CD4-positive, alpha-beta memory T cell (primary cell): Measurements from ENCODE around the gene FBXW12. TPM values are rescaled to one million over a fixed set of nuclear protein-coding genes. Genes with fewer than 3 reads are reported as not detected.
A peak's percentile ranks its signal among the peaks of the same experiment; 100 is the strongest.

ENCODE experiments used
- CTCF ChIA-PET: fragments of 350-600 bp; sonication (Branson Sonifier 250); formaldehyde crosslinking; loops from one replicate; lab custom pipeline; 2021; ENCODE audit warnings: inconsistent platforms; ENCODE audit not compliant: partially characterized antibody; lab: Charles Lee
- POLR2A ChIA-PET: fragments of 350-600 bp; sonication (Branson Sonifier 250); formaldehyde crosslinking; loops from one replicate; lab custom pipeline; 2021; ENCODE audit not compliant: partially characterized antibody; lab: Charles Lee
- DNase-seq, 5 donors: peaks; one replicate each; pipeline versions ENCODE4 v3.0.0 to v3.0.0-alpha.2; 2020 to 2022; ENCODE audit warnings: mixed read lengths in 1 of 5
- H3K27ac ChIP-seq: one replicate; pipeline ENCODE4 v1.7.0; 2013; ENCODE audit warnings: low read depth, low read length
- H3K27me3 ChIP-seq: 2 replicates; pipeline ENCODE4 v1.7.0; 2013; ENCODE audit warnings: mild to moderate bottlenecking, low read length, moderate library complexity; ENCODE audit not compliant: insufficient read depth
- H3K36me3 ChIP-seq: 2 replicates; pipeline ENCODE4 v1.7.0; 2013; ENCODE audit warnings: mild to moderate bottlenecking, low read length, moderate library complexity; ENCODE audit not compliant: insufficient read depth
- H3K4me1 ChIP-seq: 2 replicates; pipeline ENCODE4 v1.7.0; 2013; ENCODE audit warnings: mild to moderate bottlenecking, low read length, moderate library complexity; ENCODE audit not compliant: insufficient read depth
- H3K4me3 ChIP-seq, 2 donors: one replicate each; pipeline ENCODE4 v1.7.0; 2013; ENCODE audit warnings: low read length in 2 of 2, mild to moderate bottlenecking in 1 of 2
- H3K9me3 ChIP-seq, 2 donors: one replicate each; pipeline ENCODE4 v1.7.0; 2013; ENCODE audit warnings: low read length in 2 of 2, control low read depth in 1 of 2; ENCODE audit not compliant: control insufficient read depth in 1 of 2
- H3K27ac Mint-ChIP-seq, 7 donors: one replicate each; pipeline ENCODE4 v1.8.0; 2020 to 2021; ENCODE audit warnings: mixed read lengths in 7 of 7, mild to moderate bottlenecking in 6 of 7, inconsistent platforms in 3 of 7, moderate library complexity in 3 of 7
- H3K27me3 Mint-ChIP-seq, 2 donors: one replicate each; pipeline ENCODE4 v1.8.0; 2020 to 2021; ENCODE audit warnings: mixed read lengths in 2 of 2
- H3K36me3 Mint-ChIP-seq, 2 donors: one replicate each; pipeline ENCODE4 v1.8.0; 2020 to 2021; ENCODE audit warnings: mixed read lengths in 2 of 2, inconsistent platforms in 1 of 2, mild to moderate bottlenecking in 1 of 2
- H3K4me1 Mint-ChIP-seq, 4 donors: one replicate each; pipeline ENCODE4 v1.8.0; 2020 to 2021; ENCODE audit warnings: mixed read lengths in 4 of 4, mild to moderate bottlenecking in 1 of 4
- H3K4me3 Mint-ChIP-seq, 8 donors: one replicate each; pipeline ENCODE4 v1.8.0; 2020 to 2021; ENCODE audit warnings: mixed read lengths in 8 of 8, mild to moderate bottlenecking in 7 of 8, moderate library complexity in 6 of 8, inconsistent platforms in 3 of 8
- H3K9me3 Mint-ChIP-seq, 8 donors: one replicate each; pipeline ENCODE4 v1.8.0; 2020 to 2021; ENCODE audit warnings: mixed read lengths in 8 of 8, mild to moderate bottlenecking in 5 of 8, inconsistent platforms in 3 of 8, moderate library complexity in 1 of 8
- intact Hi-C: fragments of 100-400 bp; cut with micrococcal nuclease; formaldehyde crosslinking; loops from one replicate; pipeline ENCODE4 v1.15.1; 2023
- polyA plus RNA-seq, 2 donors: library from polyadenylated mRNA; unstranded; fragments of 300-500 nt; fragmentation: Illumina TruSeq; gene quantifications; one replicate each; pipeline ENCODE4 v1.2.3, GENCODE V29; 2021
- total RNA-seq, 2 experiments: library from RNA; stranded (reverse); gene quantifications; one replicate each; pipeline ENCODE4 v1.2.3, GENCODE V29; 2021

The FBXW12 gene
- total and polyA plus RNA-seq, 4 experiments from 2014 or later: not detected

DNA sequence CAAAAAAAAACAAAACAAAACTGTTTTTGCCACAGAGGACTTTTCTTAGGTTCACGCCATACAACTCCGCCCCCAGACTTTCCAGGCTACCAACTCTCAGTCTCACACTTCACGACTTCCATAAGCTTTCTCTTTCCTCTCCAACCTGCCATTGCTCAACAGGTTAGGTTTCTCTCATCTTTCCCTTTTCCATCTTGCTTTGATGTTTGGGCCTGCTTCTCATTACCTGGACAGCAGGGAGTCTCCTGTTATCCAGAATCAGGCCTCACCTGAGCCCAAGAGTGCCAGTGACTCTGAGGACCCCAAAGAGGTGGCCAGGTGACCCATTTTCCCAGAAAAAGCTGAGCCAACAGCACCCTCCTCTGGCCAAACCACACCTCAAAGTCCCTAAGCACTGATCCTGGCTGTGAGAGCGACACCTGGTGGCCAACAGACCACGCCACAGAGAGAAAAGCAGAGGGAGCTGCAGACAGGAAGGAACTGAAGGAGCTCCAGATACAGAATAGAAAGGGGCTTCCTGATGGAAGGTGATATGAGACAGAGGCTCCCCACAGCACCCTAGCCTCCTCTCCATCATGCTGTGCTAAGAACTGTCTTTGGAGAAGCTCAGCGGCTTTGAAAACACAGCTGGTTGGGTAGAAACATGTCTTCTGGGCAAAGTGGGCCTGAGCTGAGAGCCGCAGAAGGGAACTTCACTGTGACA, 63.9 kb downstream of the FBXW12 start:
- POLR2A ChIA-PET: interaction anchor here (0.7 to 4.6 kb wide), 13 partner anchors 10 to 195 kb away, joined by 3 to 44 read pairs (median 5); partner anchors contain the start of genes ATRIP, SHISA5 and ZNF589
- H3K4me3 ChIP-seq: no peak overlapping the region
- CTCF ChIA-PET: interaction anchor here (0.6 to 9.7 kb wide), 72 partner anchors 8 to 1156 kb away, joined by 3 to 381 read pairs (median 6); partner anchors contain the start of genes ATRIP, CDC25A, NME6 and PFKFB4
- H3K27ac ChIP-seq: peak overlapping the region; percentile 3
- H3K9me3 ChIP-seq: no peaks in the 10 kb centered on the region
- peaks cover 16 to 44% (median 26%) of the 10 kb centered on the region in 4 donors for H3K4me1 Mint-ChIP-seq
- H3K36me3 ChIP-seq: no peaks in the 10 kb centered on the region
- intact Hi-C loops: loop anchor here (1.0 kb wide), 5 partner anchors 10 to 204 kb away; partner anchors contain the start of gene ATRIP
- no peaks in the 10 kb centered on the region for H3K9me3 Mint-ChIP-seq
- no peaks in the 10 kb centered on the region for H3K27me3 ChIP-seq
- no peaks in the 10 kb centered on the region for H3K27me3 Mint-ChIP-seq
- H3K4me1 ChIP-seq: peaks cover 23% of the 10 kb centered on the region
- peak; percentile 78 to 84 (median 82) for DNase-seq
- H3K36me3 Mint-ChIP-seq: peaks cover 0 to 21% of the 10 kb centered on the region in 2 donors
- H3K27ac Mint-ChIP-seq: no peak overlapping the region
- no peak overlapping the region for H3K4me3 Mint-ChIP-seq

DNA sequence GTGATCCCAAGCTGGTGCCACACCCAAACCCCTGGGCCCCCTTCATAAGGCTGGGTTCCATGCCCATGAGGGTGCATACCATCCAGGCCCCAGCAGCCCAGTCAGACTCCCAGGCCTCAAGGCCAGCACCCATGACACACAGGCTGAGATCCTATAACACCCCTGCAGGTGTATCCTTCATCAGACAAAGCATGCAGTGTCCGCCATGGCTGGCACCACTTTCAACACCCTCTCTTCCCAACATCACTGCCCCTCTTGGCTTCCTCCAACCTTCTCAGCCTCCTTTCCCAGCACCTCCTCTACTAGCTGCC, 64.4 kb downstream of the FBXW12 start:
- no peaks in the 10 kb centered on the region for H3K9me3 Mint-ChIP-seq
- ChIA-PET POLR2A (interaction anchor here (0.5 to 4.6 kb wide), 15 partner anchors 9 to 197 kb away, joined by 3 to 44 read pairs (median 5); partner anchors contain the start of genes ATRIP, SHISA5 and ZNF589), CTCF (interaction anchor here (0.6 to 9.7 kb wide), 71 partner anchors 9 to 1157 kb away, joined by 3 to 381 read pairs (median 6); partner anchors contain the start of genes ATRIP, CDC25A, NME6 and PFKFB4)
- Histone ChIP-seq H3K4me3 (no peak overlapping the region), H3K4me1 (peaks cover 28% of the 10 kb centered on the region), H3K27me3 (no peaks in the 10 kb centered on the region), H3K36me3 (no peaks in the 10 kb centered on the region), H3K9me3 (no peaks in the 10 kb centered on the region), H3K27ac (peak overlapping the region; percentile 3)
- peaks cover 17 to 43% (median 29%) of the 10 kb centered on the region in 4 donors for H3K4me1 Mint-ChIP-seq
- no peak overlapping the region for H3K27ac Mint-ChIP-seq
- no peaks in the 10 kb centered on the region for H3K27me3 Mint-ChIP-seq
- intact Hi-C loops: loop anchor here (1.0 kb wide), 5 partner anchors 10 to 204 kb away; partner anchors contain the start of gene ATRIP
- DNase-seq: no peak
- H3K4me3 Mint-ChIP-seq: no peak overlapping the region
- peaks cover 2 to 26% of the 10 kb centered on the region in 2 donors for H3K36me3 Mint-ChIP-seq

DNA sequence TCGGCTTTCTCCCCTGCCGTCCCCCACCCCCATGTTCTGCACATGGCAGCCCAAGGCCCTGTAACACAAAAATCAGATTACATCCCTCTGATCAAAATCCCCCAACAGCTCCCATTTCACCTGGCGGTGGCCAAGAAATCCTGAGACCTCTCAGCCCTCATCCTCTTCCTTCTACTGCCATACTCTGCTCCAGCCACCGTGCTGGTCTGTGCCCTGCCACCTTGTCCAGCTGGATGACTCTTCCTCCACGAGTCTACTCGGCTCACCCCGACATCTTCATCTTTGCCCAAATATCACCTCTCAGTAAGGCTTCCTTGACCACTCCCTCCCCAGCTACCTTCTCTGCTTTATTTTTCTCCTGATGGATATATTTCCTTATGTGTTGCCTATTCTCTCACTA, 64.8 kb downstream of the FBXW12 start:
- H3K36me3 ChIP-seq: peaks cover 4% of the 10 kb centered on the region
- CTCF ChIA-PET: interaction anchor here (0.8 to 9.7 kb wide), 44 partner anchors 9 to 348 kb away, joined by 3 to 381 read pairs (median 12); partner anchors contain the start of genes ATRIP, CDC25A, NME6 and PFKFB4
- Mint-ChIP-seq H3K4me3 (no peak overlapping the region), H3K9me3 (no peaks in the 10 kb centered on the region), H3K27me3 (no peaks in the 10 kb centered on the region), H3K36me3 (peaks cover 6 to 27% of the 10 kb centered on the region in 2 donors), H3K4me1 (peaks cover 17 to 43% (median 34%) of the 10 kb centered on the region in 4 donors), H3K27ac (no peak overlapping the region)
- H3K9me3 ChIP-seq: no peaks in the 10 kb centered on the region
- H3K4me3 ChIP-seq: no peak overlapping the region
- peaks cover 33% of the 10 kb centered on the region for H3K4me1 ChIP-seq
- H3K27me3 ChIP-seq: no peaks in the 10 kb centered on the region
- H3K27ac ChIP-seq: no peak overlapping the region
- POLR2A ChIA-PET: interaction anchor here (0.5 to 4.6 kb wide), 13 partner anchors 9 to 197 kb away, joined by 3 to 44 read pairs (median 7); partner anchors contain the start of genes ATRIP, SHISA5 and ZNF589
- intact Hi-C loops: loop anchor here (1.0 kb wide), 5 partner anchors 9 to 205 kb away; partner anchors contain the start of gene ATRIP
- DNase-seq: no peak

DNA sequence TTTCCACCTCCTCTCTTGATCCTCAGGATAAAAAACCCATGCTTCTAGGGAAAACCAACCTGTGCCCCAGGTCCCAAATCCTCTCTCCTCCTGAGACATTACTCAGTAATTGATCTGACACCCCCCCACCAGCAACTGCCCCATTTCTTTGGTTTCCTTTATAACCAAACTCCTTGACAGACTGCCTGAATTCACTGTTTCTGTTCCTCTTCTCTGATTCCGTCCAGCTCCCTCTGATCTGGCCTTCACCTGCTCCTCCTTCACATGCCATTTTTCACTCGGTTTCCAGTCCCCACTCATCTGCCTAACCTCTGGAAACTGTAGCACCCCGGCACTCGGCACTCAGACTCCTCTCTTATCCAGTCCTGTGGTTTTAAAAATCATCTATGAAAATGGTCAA, 65.8 kb downstream of the FBXW12 start:
- Histone ChIP-seq H3K9me3 (no peaks in the 10 kb centered on the region), H3K4me1 (peaks cover 38% of the 10 kb centered on the region), H3K36me3 (peaks cover 10% of the 10 kb centered on the region), H3K27me3 (no peaks in the 10 kb centered on the region), H3K4me3 (no peak overlapping the region), H3K27ac (no peak overlapping the region)
- H3K36me3 Mint-ChIP-seq: peaks cover 11 to 28% of the 10 kb centered on the region in 2 donors
- no peak for DNase-seq
- H3K4me1 Mint-ChIP-seq: peaks cover 18 to 52% (median 39%) of the 10 kb centered on the region in 4 donors
- peak overlapping the region in 1 of 8 donors; percentile 10 for H3K4me3 Mint-ChIP-seq
- H3K27ac Mint-ChIP-seq: peak overlapping the region in 6 of 7 donors; percentile 26 to 91 (median 80)
- H3K27me3 Mint-ChIP-seq: no peaks in the 10 kb centered on the region
- H3K9me3 Mint-ChIP-seq: no peaks in the 10 kb centered on the region
- CTCF ChIA-PET: interaction anchor here (0.9 to 9.7 kb wide), 10 partner anchors 8 to 205 kb away, joined by 3 to 381 read pairs (median 68); partner anchors contain the start of genes ATRIP, PFKFB4 and SHISA5
- POLR2A ChIA-PET: interaction anchor here (1.2 to 2.9 kb wide), 2 partner anchors 35 to 41 kb away, joined by 3 to 20 read pairs; no protein-coding TSS in a partner anchor
- intact Hi-C loops: no loop called here

DNA sequence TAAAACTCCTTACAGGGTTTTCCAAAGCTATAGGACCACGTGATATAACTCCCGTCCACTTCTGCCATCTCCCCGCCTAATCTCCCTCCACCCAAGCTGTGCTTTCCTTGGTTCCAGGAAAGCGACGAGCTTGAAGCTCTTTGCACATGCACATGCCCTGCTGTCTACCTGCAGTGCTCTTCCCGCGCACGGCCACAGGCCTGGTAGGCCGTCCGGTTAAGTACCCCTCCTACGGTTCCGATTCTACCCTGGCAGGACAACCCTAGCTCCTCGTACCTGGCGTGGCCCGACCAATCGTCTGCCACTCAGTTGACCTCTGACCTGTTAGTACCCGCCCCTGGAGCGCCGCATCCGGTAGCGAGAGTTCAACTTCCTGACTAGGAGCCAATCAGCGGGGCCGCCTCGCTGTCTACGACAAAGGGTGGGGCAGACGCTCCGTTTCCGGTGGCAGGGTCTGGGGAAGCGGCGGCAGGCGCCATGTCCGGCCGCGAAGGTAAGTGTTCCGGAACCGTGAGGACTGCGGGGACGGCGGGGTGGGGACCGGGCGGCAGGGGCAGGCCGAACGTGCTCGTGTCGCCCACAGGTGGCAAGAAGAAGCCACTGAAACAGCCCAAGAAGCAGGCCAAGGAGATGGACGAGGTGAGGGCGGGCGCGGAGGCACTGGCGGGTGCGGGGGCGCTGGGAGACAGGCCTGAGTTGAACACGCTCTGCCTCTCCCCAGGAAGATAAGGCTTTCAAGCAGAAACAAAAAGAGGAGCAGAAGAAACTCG, 68.0 kb downstream of the FBXW12 start, which contains the start of the genes CCDC51 and TMA7:
Gene CCDC51, minus strand, starts transcription at position 300 of the 770 bp plus-strand sequence. CDS start 4,991 bp downstream, outside the sequence.
Gene TMA7, plus strand, starts transcription at position 438 of the 770 bp plus-strand sequence. Its CDS starts 40 bp downstream, at position 478.
- peak within 1 kb of the TSS; percentile 93 to 95 for H3K4me3 ChIP-seq
- H3K9me3 ChIP-seq: no peaks in the 10 kb centered on the region
- intact Hi-C loops: loop anchor here (1.0 kb wide), 4 partner anchors 33 to 139 kb away; partner anchors contain the start of gene NME6
- H3K36me3 Mint-ChIP-seq: peaks cover 14 to 36% of the 10 kb centered on the region in 2 donors
- peak within 1 kb of the TSS; percentile 86 to 99 (median 93) for H3K4me3 Mint-ChIP-seq
- peak; percentile 96 to 99 (median 97) for DNase-seq
- H3K27me3 Mint-ChIP-seq: no peaks in the 10 kb centered on the region
- H3K4me1 ChIP-seq: peaks cover 32% of the 10 kb centered on the region
- ChIA-PET CTCF (interaction anchor here (0.6 to 4.1 kb wide), 21 partner anchors 10 to 857 kb away, joined by 3 to 41 read pairs (median 4); partner anchors contain the start of genes NDUFAF3, PFKFB4 and UQCRC1), POLR2A (interaction anchor here (0.6 to 3.4 kb wide), 41 partner anchors 9 to 1898 kb away, joined by 3 to 48 read pairs (median 4); partner anchors contain the start of genes ARIH2, NDUFAF3, NME6 and PFKFB4)
- H3K4me1 Mint-ChIP-seq: peaks cover 16 to 40% (median 32%) of the 10 kb centered on the region in 4 donors
- no peaks in the 10 kb centered on the region for H3K9me3 Mint-ChIP-seq
- H3K27ac Mint-ChIP-seq: peak within 1 kb of the TSS; percentile 91 to 100 (median 99)
- peaks cover 31% of the 10 kb centered on the region for H3K36me3 ChIP-seq
- no peaks in the 10 kb centered on the region for H3K27me3 ChIP-seq
- peak within 1 kb of the TSS; percentile 86 for H3K27ac ChIP-seq

DNA sequence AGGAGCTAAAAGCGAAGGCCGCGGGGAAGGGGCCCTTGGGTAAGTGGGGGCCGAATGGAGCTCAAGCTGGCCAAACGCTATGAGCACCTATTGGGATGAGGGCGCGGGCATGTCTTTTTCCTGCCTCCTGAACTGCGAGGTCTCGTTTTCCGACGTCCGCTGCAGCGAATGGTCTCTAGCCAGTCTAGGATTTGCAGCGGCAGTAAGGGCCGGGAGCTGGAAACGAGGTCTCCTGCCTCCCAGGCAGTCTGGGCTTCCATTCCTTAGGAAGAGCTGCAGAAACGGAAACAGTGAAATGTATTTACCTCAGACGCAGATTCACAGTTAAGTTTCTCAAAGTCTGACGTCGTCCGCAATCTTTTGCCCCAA, 68.6 kb downstream of the FBXW12 start:
- CTCF ChIA-PET: interaction anchor here (0.8 to 4.1 kb wide), 10 partner anchors 27 to 581 kb away, joined by 3 to 41 read pairs (median 8); partner anchors contain the start of genes NDUFAF3, PFKFB4 and UQCRC1
- peak overlapping the region; percentile 91 to 100 (median 99) for H3K27ac Mint-ChIP-seq

More for the DNA sequence above, 68.6 kb downstream of the FBXW12 start:
- Histone ChIP-seq H3K27me3 (no peaks in the 10 kb centered on the region), H3K4me1 (peaks cover 34% of the 10 kb centered on the region), H3K9me3 (no peaks in the 10 kb centered on the region), H3K4me3 (peak overlapping the region; percentile 93 to 95), H3K27ac (peak overlapping the region; percentile 86), H3K36me3 (peaks cover 31% of the 10 kb centered on the region)
- Mint-ChIP-seq H3K4me3 (peak overlapping the region; percentile 86 to 99 (median 93)), H3K36me3 (peaks cover 14 to 36% of the 10 kb centered on the region in 2 donors), H3K27me3 (no peaks in the 10 kb centered on the region), H3K9me3 (no peaks in the 10 kb centered on the region), H3K4me1 (peaks cover 17 to 45% (median 32%) of the 10 kb centered on the region in 4 donors)
- intact Hi-C loops: loop anchor here (1.0 kb wide), 4 partner anchors 33 to 139 kb away; partner anchors contain the start of gene NME6
- POLR2A ChIA-PET: interaction anchor here (0.6 to 3.4 kb wide), 24 partner anchors 11 to 1046 kb away, joined by 3 to 48 read pairs (median 5); partner anchors contain the start of genes NDUFAF3, NME6, PFKFB4 and PLXNB1
- peak in 3 of 5 donors; percentile 24 to 41 (median 35) for DNase-seq
